Endothelial cell of umbilical vein (primary cell): ENCODE measurements around the gene SPRED2. TPM values are rescaled to one million over a fixed set of nuclear protein-coding genes. Genes with fewer than 3 reads are reported as not detected.

ENCODE experiments used
- BruUV-seq: library from RNA; stranded (reverse); fragments of 400-500 nt; replicated peaks from 2 replicates; lab custom pipeline; 2021; lab: Mats Ljungman, UMichigan
- CTCF ChIA-PET: fragments of 300-600, 350-600 bp; sonication (Branson Sonifier 250); formaldehyde crosslinking; loops from one replicate; lab custom pipeline; 2021; ENCODE audit warnings: antibody characterized with exemption, inconsistent platforms; lab: Charles Lee
- POLR2A ChIA-PET: fragments of 300-600, 350-600 bp; sonication (Branson Sonifier 250); formaldehyde crosslinking; loops from one replicate; lab custom pipeline; 2021; ENCODE audit warnings: antibody characterized with exemption, inconsistent platforms; lab: Charles Lee
- DNase-seq: peaks from one replicate; pipeline ENCODE4 v3.0.0-alpha.2; 2011; ENCODE audit warnings: low read depth, low spot score
- FAIRE-seq: peaks from 2 replicates; lab custom pipeline; 2011; peaks lifted over from hg19 to GRCh38; lab: Jason Lieb, UNC
- H2AFZ ChIP-seq: 2 replicates; pipeline ENCODE4 v1.6.0; 2012; ENCODE audit warnings: low read depth, low read length, control low read depth, inconsistent platforms
- H3K27ac ChIP-seq: 2 replicates; pipeline ENCODE4 v1.5.1; 2011; ENCODE audit warnings: low read depth, mild to moderate bottlenecking, control low read depth, low read length, moderate library complexity; ENCODE audit not compliant: insufficient read depth
- H3K27me3 ChIP-seq, 2 experiments: 2 replicates each; pipeline versions ENCODE4 v1.6.0 to v1.6.1; 2011; ENCODE audit warnings: low read length in 2 of 2, mixed read lengths in 1 of 2; ENCODE audit not compliant: control insufficient read depth in 2 of 2, insufficient read depth in 2 of 2
- H3K36me3 ChIP-seq, 2 experiments: 2 replicates in 1 of 2; 3 replicates in 1 of 2; pipeline ENCODE4 v1.5.1; 2011; ENCODE audit warnings: low read length in 2 of 2, mild to moderate bottlenecking in 1 of 2, moderate library complexity in 1 of 2; ENCODE audit not compliant: control insufficient read depth in 2 of 2, insufficient read depth in 2 of 2; ENCODE audit errors: extremely low read depth in 1 of 2
- H3K4me1 ChIP-seq: 3 replicates; pipeline ENCODE4 v1.5.1; 2011; ENCODE audit warnings: mild to moderate bottlenecking, low read length; ENCODE audit not compliant: control insufficient read depth, insufficient read depth; ENCODE audit errors: extremely low read depth
- H3K4me2 ChIP-seq: 2 replicates; pipeline ENCODE4 v1.6.1; 2011; ENCODE audit warnings: low read length, control low read depth, mixed read lengths; ENCODE audit not compliant: insufficient read depth
- H3K4me3 ChIP-seq, 3 experiments: fragments of 200-600 bp in 1 of 3; sonication (generic), shearing (Covaris generic) in 1 of 3; replicated peaks in 1 of 3; 2 replicates each; pipeline ENCODE4 v1.5.1; 2011 to 2016; ENCODE audit warnings: control low read depth in 3 of 3, low read length in 3 of 3, mild to moderate bottlenecking in 2 of 3, inconsistent platforms in 1 of 3, low read depth in 1 of 3, moderate library complexity in 1 of 3; ENCODE audit not compliant: insufficient read depth in 1 of 3
- H3K79me2 ChIP-seq: 2 replicates; pipeline ENCODE4 v1.6.0; 2012; ENCODE audit warnings: low read length, inconsistent platforms; ENCODE audit not compliant: control insufficient read depth, insufficient read depth
- H3K9ac ChIP-seq: replicated peaks from 2 replicates; pipeline ENCODE3; 2011; ENCODE audit warnings: low read length, control low read depth; ENCODE audit not compliant: insufficient read depth; ENCODE audit errors: extremely low read depth
- H3K9me1 ChIP-seq: replicated peaks from 3 replicates; pipeline ENCODE4 v1.6.0; 2011; ENCODE audit warnings: mild to moderate bottlenecking, low read length; ENCODE audit not compliant: control insufficient read depth, insufficient read depth; ENCODE audit errors: extremely low read depth
- H3K9me3 ChIP-seq: replicated peaks from 2 replicates; pipeline ENCODE4 v1.5.1; 2012; ENCODE audit warnings: low read length, inconsistent platforms; ENCODE audit not compliant: control insufficient read depth, insufficient read depth
- H4K20me1 ChIP-seq: replicated peaks from 2 replicates; pipeline ENCODE3; 2011; ENCODE audit warnings: mild to moderate bottlenecking, low read length; ENCODE audit not compliant: control insufficient read depth, insufficient read depth; ENCODE audit errors: extremely low read depth
- CTCF ChIP-seq, 2 donors: IDR thresholded peaks; 1 replicate in 1 of 2; 2 replicates in 1 of 2; pipeline ENCODE4 v1.5.1; 2011; ENCODE audit warnings: low read length in 2 of 2, mild to moderate bottlenecking in 2 of 2, moderate library complexity in 2 of 2, control low read depth in 1 of 2, inconsistent platforms in 1 of 2, low read depth in 1 of 2; ENCODE audit not compliant: insufficient read depth in 1 of 2; ENCODE audit errors: extremely low read depth in 1 of 2
- EZH2 ChIP-seq: IDR thresholded peaks from 2 replicates; pipeline ENCODE4 v1.6.1; 2012; ENCODE audit warnings: borderline replicate concordance, low read depth, mild to moderate bottlenecking, moderate library complexity, low read length, inconsistent platforms; ENCODE audit not compliant: severe bottlenecking
- FOS ChIP-seq: IDR thresholded peaks from 2 replicates; pipeline ENCODE4 v1.6.1; 2011; ENCODE audit warnings: mild to moderate bottlenecking, low read length, moderate library complexity, borderline replicate concordance; ENCODE audit not compliant: insufficient read depth
- GATA2 ChIP-seq: IDR thresholded peaks from 2 replicates; pipeline ENCODE4 v1.7.0; 2011; ENCODE audit warnings: low read depth, mild to moderate bottlenecking, moderate library complexity, mixed read lengths, low read length; ENCODE audit not compliant: insufficient read length, insufficient read depth
- JUN ChIP-seq: IDR thresholded peaks from 2 replicates; pipeline ENCODE4 v1.6.1; 2011; ENCODE audit warnings: borderline replicate concordance, low read depth; ENCODE audit not compliant: insufficient read length, insufficient read depth
- MYC ChIP-seq: IDR thresholded peaks from one replicate; pipeline ENCODE4 v1.6.1; 2011; ENCODE audit warnings: mild to moderate bottlenecking, low read depth, low read length
- POLR2A ChIP-seq: IDR thresholded peaks from 2 replicates; pipeline ENCODE4 v1.6.1; 2012; ENCODE audit warnings: low read depth, mild to moderate bottlenecking, control low read depth, low read length
- POLR2AphosphoS5 ChIP-seq: IDR thresholded peaks from 2 replicates; pipeline ENCODE4 v1.6.1; 2012; ENCODE audit warnings: low read depth, mild to moderate bottlenecking, control low read depth, low read length, moderate library complexity; ENCODE audit not compliant: insufficient read depth
- dilution Hi-C: fragments of 300-500 bp; cut with MboI; formaldehyde crosslinking; loops from one replicate; pipeline ENCODE4 v1.15.0; 2019; ENCODE audit warnings: low sequenced_read_pairs; ENCODE audit not compliant: extremely low pct_ligation_motif_present
- intact Hi-C: fragments of 100-400 bp; cut with micrococcal nuclease; formaldehyde crosslinking; loops from one replicate; pipeline ENCODE4 v1.10.0; 2022
- polyA plus RNA-seq, 4 experiments: library from polyadenylated mRNA; depleted of rRNA in 3 of 4; stranded (reverse) in 3 of 4; unstranded in 1 of 4; fragments of >200 nt; gene quantifications; 2 replicates each; pipeline versions ENCODE4 v1.2.1 to v1.2.3, GENCODE V29; 2011 to 2012; ENCODE audit warnings: missing spikeins in 1 of 4
- total RNA-seq: library from RNA; stranded (reverse); gene quantifications from 2 replicates; pipeline ENCODE4 v1.2.3, GENCODE V29; 2021
- TF ChIP-seq, protein P1 (sequence below): IDR thresholded peaks from 2 replicates; pipeline ENCODE4 v1.6.1; 2011; ENCODE audit not compliant: insufficient read depth, insufficient read length

SPRED2 gene
- total and polyA plus RNA-seq, 2 donors (not counting 3 experiments of a cell fraction or from before 2014, with no cell fraction given): 3.6 to 9.6 TPM

GRCh38 chr2:65353046-65353445 is 79.4 kb downstream of the SPRED2 start:
- ChIA-PET CTCF (interaction anchor here (0.7 to 1.9 kb wide), 3 partner anchors 13 to 88 kb away, joined by 3 to 4 read pairs (median 4); no protein-coding TSS in a partner anchor), POLR2A (no interaction called here)
- no peak for DNase-seq
- no peak overlapping the region for H3K9ac ChIP-seq
- peaks cover 9% of the 10 kb centered on the region for H3K4me1 ChIP-seq
- peaks cover 0 to 2% of the 10 kb centered on the region in 2 experiments for H3K27me3 ChIP-seq
- peaks cover 3% of the 10 kb centered on the region for H4K20me1 ChIP-seq
- no peaks in the 10 kb centered on the region for H3K9me1 ChIP-seq
- FAIRE-seq: no peak
- no peak overlapping the region for H3K4me2 ChIP-seq
- no TSS peak for BruUV-seq
- no peaks in the 10 kb centered on the region for H3K79me2 ChIP-seq
- TF ChIP-seq, protein P1, sequence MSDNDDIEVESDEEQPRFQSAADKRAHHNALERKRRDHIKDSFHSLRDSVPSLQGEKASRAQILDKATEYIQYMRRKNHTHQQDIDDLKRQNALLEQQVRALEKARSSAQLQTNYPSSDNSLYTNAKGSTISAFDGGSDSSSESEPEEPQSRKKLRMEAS: no peak
- TF ChIP-seq FOS: no peak
- TF ChIP-seq POLR2AphosphoS5: no peak
- TF ChIP-seq POLR2A: no peak
- no peak for TF ChIP-seq GATA2
- no peak for TF ChIP-seq MYC
- TF ChIP-seq CTCF (IDR thresholded peaks at IDR 0.05; ENCODE audit: extremely low read depth in 1 of 2, insufficient read depth in 1 of 2, low read depth in 1 of 2, low read length in 2 of 2): no peak
- TF ChIP-seq EZH2: no peak
- TF ChIP-seq JUN: no peak
- dilution Hi-C loops: no loop called here
- no peak overlapping the region for H2AFZ ChIP-seq
- H3K9me3 ChIP-seq: no peaks in the 10 kb centered on the region
- no peaks in the 10 kb centered on the region for H3K36me3 ChIP-seq
- H3K27ac ChIP-seq: no peak overlapping the region
- intact Hi-C loops: loop anchor here (5.0 kb wide), 1 partner anchor 41 kb away; no protein-coding TSS in a partner anchor
- H3K4me3 ChIP-seq: no peak overlapping the region
